Measurements from ENCODE around the gene ANKRD50.

Gene ANKRD50

DNA sequence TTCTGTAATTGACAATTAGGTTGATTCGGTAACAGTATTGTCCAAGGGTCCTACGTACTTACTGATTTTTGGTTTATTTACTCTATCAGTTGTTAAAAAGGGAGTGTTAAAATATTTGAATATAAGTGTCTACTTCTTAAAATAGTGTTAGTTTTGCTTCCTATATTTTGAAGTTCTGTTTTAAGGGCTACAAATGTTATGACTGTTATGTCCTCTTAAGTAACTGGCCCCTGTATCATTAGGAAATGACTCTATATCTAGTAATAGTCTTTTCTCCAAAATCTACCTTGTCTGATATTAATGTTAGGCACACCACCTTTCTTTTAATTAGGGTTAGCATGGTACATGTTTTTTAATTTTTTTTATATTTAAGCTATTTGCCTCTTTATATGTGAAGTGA lies 30.1 kb downstream of the ANKRD50 start:
- Histone ChIP-seq H3F3A (ENCODE audit: insufficient read depth, low read length) (no peaks in the 10 kb centered on the region), H3K4me2 (ENCODE audit: low read depth, low read length) (no peak overlapping the region), H4K20me1 (ENCODE audit: insufficient read depth, low read length) (no peaks in the 10 kb centered on the region), H2AFZ (ENCODE audit: low read length) (no peak overlapping the region), H3K9me3 (replicated peaks; ENCODE audit: insufficient read depth, low read length) (no peaks in the 10 kb centered on the region), H3K9me2 (replicated peaks; ENCODE audit: insufficient read depth, low read length) (no peaks in the 10 kb centered on the region), H3K9ac (ENCODE audit: low read length) (no peak overlapping the region), H3K27me3 (replicated peaks; ENCODE audit: insufficient read depth, low read length) (no peaks in the 10 kb centered on the region), H3K36me3 (replicated peaks; ENCODE audit: insufficient read depth, low read length) (no peaks in the 10 kb centered on the region), H3K4me3 (ENCODE audit: low read length) (no peak overlapping the region), H3K79me2 (ENCODE audit: low read length) (no peaks in the 10 kb centered on the region), H3K4me1 (ENCODE audit: low read length) (peaks cover 5% of the 10 kb centered on the region; the same call in 1 of the 2 replicates), H3K27ac (ENCODE audit: low read length) (no peak overlapping the region)
- no peak for DNase-seq
- TF ChIP-seq EZH2 (optimal IDR thresholded peaks at IDR 0.05; ENCODE audit: low read depth, low read length): no peak

DNA sequence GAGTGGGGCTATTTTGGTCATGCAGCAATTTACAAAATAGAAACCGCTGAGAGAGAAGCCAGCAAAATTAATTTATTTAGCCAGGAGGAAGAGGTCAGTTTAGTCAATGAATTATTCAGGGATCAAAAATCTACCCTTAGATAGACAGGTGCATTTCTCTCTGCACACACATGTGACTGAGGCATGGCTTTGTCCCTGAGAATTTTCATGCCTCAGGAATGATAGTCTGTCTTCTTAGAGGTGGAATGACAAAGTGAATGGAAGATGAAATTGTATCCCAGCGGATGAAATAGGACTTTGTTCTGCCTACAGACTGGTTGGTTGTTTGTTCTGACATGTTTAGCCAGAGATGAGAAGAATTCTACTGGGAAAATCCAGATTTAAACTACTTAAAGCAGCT lies 46.0 kb downstream of the ANKRD50 start:
- H3K27ac ChIP-seq (ENCODE audit: low read length): no peak overlapping the region
- H3K9me3 ChIP-seq (replicated peaks; ENCODE audit: insufficient read depth, low read length): no peaks in the 10 kb centered on the region
- H3K36me3 ChIP-seq (replicated peaks; ENCODE audit: insufficient read depth, low read length): no peaks in the 10 kb centered on the region
- no peaks in the 10 kb centered on the region for H3K9me2 ChIP-seq (replicated peaks; ENCODE audit: insufficient read depth, low read length)
- no peaks in the 10 kb centered on the region for H3K79me2 ChIP-seq (ENCODE audit: low read length)
- no peak overlapping the region for H3K4me2 ChIP-seq (ENCODE audit: low read depth, low read length)
- H4K20me1 ChIP-seq (ENCODE audit: insufficient read depth, low read length): no peaks in the 10 kb centered on the region
- H2AFZ ChIP-seq (ENCODE audit: low read length): no peak overlapping the region
- no peaks in the 10 kb centered on the region for H3K4me1 ChIP-seq (ENCODE audit: low read length)
- DNase-seq: no peak
- H3K27me3 ChIP-seq (replicated peaks; ENCODE audit: insufficient read depth, low read length): no peaks in the 10 kb centered on the region
- H3K9ac ChIP-seq (ENCODE audit: low read length): no peak overlapping the region
- TF ChIP-seq CTCF (IDR thresholded peaks at IDR 0.05; ENCODE audit: low read length) (no peak), EZH2 (optimal IDR thresholded peaks at IDR 0.05; ENCODE audit: low read depth, low read length) (no peak), EZH2phosphoT487 (IDR thresholded peaks at IDR 0.05; ENCODE audit: low read length) (no peak)
- H3K4me3 ChIP-seq (ENCODE audit: low read length): no peak overlapping the region
- H3F3A ChIP-seq (ENCODE audit: insufficient read depth, low read length): no peaks in the 10 kb centered on the region

GRCh38 chr4:124658795-124659194 lies 53.7 kb downstream of the ANKRD50 start:
- H3K4me1 ChIP-seq (ENCODE audit: low read length): no peaks in the 10 kb centered on the region
- no peak overlapping the region for H2AFZ ChIP-seq (ENCODE audit: low read length)
- TF ChIP-seq EZH2phosphoT487 (IDR thresholded peaks at IDR 0.05; ENCODE audit: low read length) (no peak), CTCF (IDR thresholded peaks at IDR 0.05; ENCODE audit: low read length) (no peak), EZH2 (optimal IDR thresholded peaks at IDR 0.05; ENCODE audit: low read depth, low read length) (no peak)
- H3K4me3 ChIP-seq (ENCODE audit: low read length): no peak overlapping the region
- H3K27ac ChIP-seq (ENCODE audit: low read length): no peak overlapping the region
- H3F3A ChIP-seq (ENCODE audit: insufficient read depth, low read length): no peaks in the 10 kb centered on the region
- no peaks in the 10 kb centered on the region for H3K9me3 ChIP-seq (replicated peaks; ENCODE audit: insufficient read depth, low read length)
- no peaks in the 10 kb centered on the region for H4K20me1 ChIP-seq (ENCODE audit: insufficient read depth, low read length)
- no peak overlapping the region for H3K4me2 ChIP-seq (ENCODE audit: low read depth, low read length)
- H3K79me2 ChIP-seq (ENCODE audit: low read length): no peaks in the 10 kb centered on the region
- no peak overlapping the region for H3K9ac ChIP-seq (ENCODE audit: low read length)
- no peaks in the 10 kb centered on the region for H3K9me2 ChIP-seq (replicated peaks; ENCODE audit: insufficient read depth, low read length)
- DNase-seq: no peak
- no peaks in the 10 kb centered on the region for H3K36me3 ChIP-seq (replicated peaks; ENCODE audit: insufficient read depth, low read length)
- no peaks in the 10 kb centered on the region for H3K27me3 ChIP-seq (replicated peaks; ENCODE audit: insufficient read depth, low read length)

DNA sequence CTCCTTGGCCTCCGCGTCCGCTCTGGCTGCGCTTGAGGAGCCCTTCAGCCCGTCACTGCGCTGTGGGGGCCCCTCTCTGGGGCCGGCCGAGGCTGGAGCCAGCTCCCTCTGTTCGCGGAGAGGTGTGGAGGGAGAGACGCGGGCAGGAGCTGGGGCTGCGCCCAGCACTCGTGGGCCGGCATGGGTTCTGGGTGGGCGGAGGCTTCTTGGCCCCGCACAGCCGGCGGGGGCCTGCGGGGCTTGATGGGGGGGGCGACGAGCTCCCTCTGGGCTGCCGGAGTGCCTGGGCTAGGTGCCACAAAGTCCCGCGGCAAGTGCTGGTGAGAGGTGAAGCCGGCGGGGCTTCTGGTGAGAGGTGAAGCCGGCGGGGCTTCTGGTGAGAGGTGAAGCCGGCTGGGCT lies 61.9 kb downstream of the ANKRD50 start:
- no peak overlapping the region for H3K27ac ChIP-seq (ENCODE audit: low read length)
- H3K9me2 ChIP-seq (replicated peaks; ENCODE audit: insufficient read depth, low read length): no peaks in the 10 kb centered on the region
- H3K27me3 ChIP-seq (replicated peaks; ENCODE audit: insufficient read depth, low read length): no peaks in the 10 kb centered on the region
- no peaks in the 10 kb centered on the region for H3K36me3 ChIP-seq (replicated peaks; ENCODE audit: insufficient read depth, low read length)
- no peaks in the 10 kb centered on the region for H3F3A ChIP-seq (ENCODE audit: insufficient read depth, low read length)
- 0 out of 2 replicates have a peak, but pooled peaks cover under 1% of the 10 kb centered on the region for H3K4me1 ChIP-seq (ENCODE audit: low read length)
- no peak for DNase-seq
- no peak overlapping the region for H2AFZ ChIP-seq (ENCODE audit: low read length)
- no peaks in the 10 kb centered on the region for H4K20me1 ChIP-seq (ENCODE audit: insufficient read depth, low read length)
- H3K4me3 ChIP-seq (ENCODE audit: low read length): no peak overlapping the region
- no peaks in the 10 kb centered on the region for H3K9me3 ChIP-seq (replicated peaks; ENCODE audit: insufficient read depth, low read length)
- H3K9ac ChIP-seq (ENCODE audit: low read length): no peak overlapping the region
- TF ChIP-seq CTCF (IDR thresholded peaks at IDR 0.05; ENCODE audit: low read length) (no peak), EZH2 (optimal IDR thresholded peaks at IDR 0.05; ENCODE audit: low read depth, low read length) (no peak), EZH2phosphoT487 (IDR thresholded peaks at IDR 0.05; ENCODE audit: low read length) (no peak)
- H3K79me2 ChIP-seq (ENCODE audit: low read length): no peaks in the 10 kb centered on the region
- no peak overlapping the region for H3K4me2 ChIP-seq (ENCODE audit: low read depth, low read length)
